Measurements from ENCODE around the gene NPIPA8.
"Not testable (repeated sequence)": the region's sequence is repeated elsewhere in the genome, so short reads cannot be mapped to it uniquely, and the experiment has no call there.

NPIPA8 gene

DNA sequence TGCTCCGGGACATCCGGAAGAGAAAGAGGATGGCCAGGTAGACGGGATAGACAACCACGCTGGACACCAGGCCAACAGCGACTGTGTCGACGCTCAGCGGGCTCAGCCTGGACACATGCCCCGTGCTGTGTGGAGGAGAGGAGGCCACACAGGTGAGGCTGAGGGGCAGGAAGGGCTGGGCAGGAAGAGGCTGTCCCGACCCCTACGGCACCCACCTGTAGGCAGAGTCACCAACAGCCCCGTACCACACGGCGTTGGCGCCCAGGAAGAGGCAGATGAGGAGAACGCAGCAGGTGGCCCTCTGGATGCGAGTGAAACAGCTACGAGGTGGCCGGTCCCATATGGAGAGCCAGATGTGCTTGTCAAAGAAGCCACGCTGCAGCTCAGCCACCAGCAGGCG, at the start of gene NPIPA8:
NPIPA8 (minus strand) TSS at position 101 of the 400 bp plus-strand sequence. CDS start 4,074 bp downstream, outside the sequence.
- not testable (repeated sequence) for TF ChIP-seq GATA3, GATA2 (IDR thresholded peaks at IDR 0.05; ENCODE audit: low read depth, low read length)
